ENCODE data around the gene NTHL1. TPM values are rescaled to one million over a fixed set of nuclear protein-coding genes. Genes with fewer than 3 reads are reported as not detected.

NTHL1 gene
- total RNA-seq, 4 donors from 2014 or later = 22.8 to 56.7 (median 28.1) TPM

DNA sequence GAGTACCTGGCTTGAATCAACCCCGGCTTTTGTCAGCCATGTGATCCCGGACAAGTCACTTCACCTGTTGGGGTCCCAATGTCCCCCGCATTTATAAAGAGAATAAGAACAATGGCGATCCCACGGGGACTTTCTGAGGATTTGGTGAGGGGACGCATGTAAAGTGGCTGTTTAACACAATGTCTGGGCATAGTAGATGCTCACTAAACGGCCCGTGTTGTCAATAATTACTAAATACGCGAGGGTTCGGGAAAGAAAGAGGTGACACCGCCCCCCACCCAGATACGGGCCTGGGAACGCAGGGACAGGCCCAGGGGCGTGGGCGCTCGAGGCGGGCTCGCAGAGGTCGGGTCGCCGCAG is 56.1 kb downstream of the NTHL1 start:
- peaks cover 0 to 47% of the 10 kb centered on the region in 2 donors for H3K27me3 ChIP-seq
- TF ChIP-seq, protein P1, sequence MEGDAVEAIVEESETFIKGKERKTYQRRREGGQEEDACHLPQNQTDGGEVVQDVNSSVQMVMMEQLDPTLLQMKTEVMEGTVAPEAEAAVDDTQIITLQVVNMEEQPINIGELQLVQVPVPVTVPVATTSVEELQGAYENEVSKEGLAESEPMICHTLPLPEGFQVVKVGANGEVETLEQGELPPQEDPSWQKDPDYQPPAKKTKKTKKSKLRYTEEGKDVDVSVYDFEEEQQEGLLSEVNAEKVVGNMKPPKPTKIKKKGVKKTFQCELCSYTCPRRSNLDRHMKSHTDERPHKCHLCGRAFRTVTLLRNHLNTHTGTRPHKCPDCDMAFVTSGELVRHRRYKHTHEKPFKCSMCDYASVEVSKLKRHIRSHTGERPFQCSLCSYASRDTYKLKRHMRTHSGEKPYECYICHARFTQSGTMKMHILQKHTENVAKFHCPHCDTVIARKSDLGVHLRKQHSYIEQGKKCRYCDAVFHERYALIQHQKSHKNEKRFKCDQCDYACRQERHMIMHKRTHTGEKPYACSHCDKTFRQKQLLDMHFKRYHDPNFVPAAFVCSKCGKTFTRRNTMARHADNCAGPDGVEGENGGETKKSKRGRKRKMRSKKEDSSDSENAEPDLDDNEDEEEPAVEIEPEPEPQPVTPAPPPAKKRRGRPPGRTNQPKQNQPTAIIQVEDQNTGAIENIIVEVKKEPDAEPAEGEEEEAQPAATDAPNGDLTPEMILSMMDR (IDR thresholded peaks at IDR 0.05) = no peak
- no peak for TF ChIP-seq POLR2A (IDR thresholded peaks at IDR 0.05)
- no peak for TF ChIP-seq EP300 (IDR thresholded peaks at IDR 0.05)
- peaks cover 0 to 36% (median 16%) of the 10 kb centered on the region in 4 donors for H3K4me1 ChIP-seq
- no peak for DNase-seq (ENCODE audit: low spot score in 2 of 2)
- 9 to 25% methylated on average over 11 to 22 of the region's 22 CpGs for WGBS, 2 donors
- peaks cover 0 to 19% (median 0%) of the 10 kb centered on the region in 3 donors for H3K36me3 ChIP-seq
- H3K27ac ChIP-seq = peak overlapping the region in 1 of 4 donors; percentile 60
- no peaks in the 10 kb centered on the region for H3K9me3 ChIP-seq
- H3K4me3 ChIP-seq = peak overlapping the region; percentile 23 to 44 (median 34)

DNA sequence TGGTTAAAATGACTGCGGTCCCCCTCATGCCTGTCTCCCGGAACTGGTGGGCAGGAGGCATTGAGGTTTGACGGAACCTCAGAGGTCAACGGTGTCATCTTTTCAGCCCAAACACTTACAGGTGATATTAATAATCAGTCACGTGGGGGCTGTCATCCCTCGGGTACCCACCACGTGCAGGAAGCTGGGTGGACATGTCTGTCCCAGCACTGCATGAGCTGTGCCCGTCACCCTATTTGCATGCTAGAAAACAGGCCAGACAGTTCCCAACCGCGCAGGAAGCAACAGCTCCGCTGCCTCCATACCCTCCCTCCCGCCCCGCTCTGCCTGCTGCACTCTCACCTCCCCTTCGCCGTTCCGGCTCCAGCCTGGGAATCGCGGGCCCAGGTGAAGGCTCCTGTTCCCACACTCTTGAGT is 56.5 kb downstream of the NTHL1 start:
- Histone ChIP-seq H3K4me1 (peaks cover 0 to 36% (median 16%) of the 10 kb centered on the region in 4 donors), H3K4me3 (peak overlapping the region in 2 of 4 donors; percentile 31 to 44), H3K36me3 (peaks cover 0 to 19% (median 0%) of the 10 kb centered on the region in 3 donors), H3K9me3 (no peaks in the 10 kb centered on the region), H3K27me3 (peaks cover 0 to 47% of the 10 kb centered on the region in 2 donors), H3K27ac (peak overlapping the region in 1 of 4 donors; percentile 60)
- TF ChIP-seq EP300 (IDR thresholded peaks at IDR 0.05) = no peak
- TF ChIP-seq, protein P1 (IDR thresholded peaks at IDR 0.05) = no peak
- WGBS, 2 donors = 6 to 9% methylated on average over 12 to 14 of the region's 18 CpGs
- no peak for DNase-seq (ENCODE audit: low spot score in 2 of 2)

DNA sequence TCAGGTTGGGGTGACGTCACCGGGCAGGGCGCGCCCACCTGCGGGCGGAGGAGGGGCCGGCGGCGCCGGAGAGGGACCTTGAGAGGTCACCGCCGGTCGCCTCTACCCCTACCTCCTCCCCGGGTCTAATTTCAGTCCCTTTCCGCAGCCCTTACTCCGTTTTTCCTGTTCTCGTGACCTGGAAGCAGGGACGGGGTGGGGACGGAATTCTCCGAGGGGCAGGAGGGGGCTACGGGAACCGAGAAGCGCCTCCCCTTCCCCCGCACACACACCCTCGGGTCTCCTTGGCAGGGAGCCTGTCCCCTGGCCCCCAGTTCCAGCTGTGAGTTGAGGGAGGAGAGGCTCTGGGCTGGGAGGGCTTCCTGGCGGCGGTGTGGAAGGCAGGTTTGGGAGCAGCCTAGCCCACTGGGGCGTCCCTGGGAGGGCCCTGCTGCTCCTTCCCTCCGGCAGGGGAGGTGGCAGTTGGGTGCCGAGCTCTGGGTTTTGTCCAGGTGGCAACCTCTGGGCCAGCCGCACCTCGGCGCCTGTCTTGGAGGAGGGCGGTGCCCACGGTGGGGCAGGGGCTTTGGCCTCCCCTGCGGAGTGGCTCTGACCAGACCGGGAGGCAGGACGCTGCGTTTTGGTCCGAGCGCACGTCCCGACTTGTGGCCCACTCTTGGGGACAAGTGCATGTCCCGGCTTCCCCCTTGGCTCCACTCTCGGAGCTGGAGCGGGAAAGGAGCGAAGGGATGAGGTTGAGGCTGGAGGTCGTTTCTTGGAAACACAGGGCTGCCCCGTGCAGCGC is 57.1 kb downstream of the NTHL1 start:
- TF ChIP-seq, protein P1 (IDR thresholded peaks at IDR 0.05) = no peak
- TF ChIP-seq POLR2A (IDR thresholded peaks at IDR 0.05) = no peak
- no peak for TF ChIP-seq EP300 (IDR thresholded peaks at IDR 0.05)
- Histone ChIP-seq H3K27ac (peak overlapping the region in 1 of 4 donors; percentile 55), H3K9me3 (no peaks in the 10 kb centered on the region), H3K36me3 (peaks cover 0 to 22% (median 0%) of the 10 kb centered on the region in 3 donors), H3K4me1 (peaks cover 0 to 39% (median 16%) of the 10 kb centered on the region in 4 donors), H3K4me3 (peak overlapping the region in 2 of 4 donors; percentile 22 to 31), H3K27me3 (peaks cover 0 to 47% of the 10 kb centered on the region in 2 donors)
- WGBS, 2 donors = 3 to 7% methylated on average over 32 to 40 of the region's 50 CpGs
- DNase-seq (ENCODE audit: low spot score in 2 of 2) = no peak

DNA sequence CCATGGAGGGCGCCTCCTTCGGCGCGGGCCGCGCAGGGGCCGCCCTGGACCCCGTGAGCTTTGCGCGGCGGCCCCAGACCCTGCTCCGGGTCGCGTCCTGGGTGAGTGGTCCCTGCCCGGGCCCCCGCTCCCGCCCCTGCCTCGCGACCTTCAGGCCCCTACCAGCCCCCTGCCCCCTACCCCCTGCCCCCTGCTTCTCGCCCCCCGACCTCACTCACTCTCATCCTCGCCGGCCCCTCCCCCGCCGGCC is 57.6 kb downstream of the NTHL1 start:
- Histone ChIP-seq H3K27me3 (peaks cover 0 to 47% of the 10 kb centered on the region in 2 donors), H3K4me3 (peak overlapping the region in 1 of 4 donors; percentile 22), H3K9me3 (no peaks in the 10 kb centered on the region), H3K4me1 (peaks cover 0 to 44% (median 20%) of the 10 kb centered on the region in 4 donors), H3K27ac (no peak overlapping the region), H3K36me3 (peaks cover 0 to 26% (median 0%) of the 10 kb centered on the region in 3 donors)
- no peak for TF ChIP-seq POLR2A (IDR thresholded peaks at IDR 0.05)
- TF ChIP-seq, protein P1 (IDR thresholded peaks at IDR 0.05) = no peak
- TF ChIP-seq EP300 (IDR thresholded peaks at IDR 0.05) = no peak
- DNase-seq (ENCODE audit: low spot score in 2 of 2) = no peak
- WGBS, 2 donors = 0% methylated on average over 4 of the region's 25 CpGs

Small RNAs within 50 kb of the gene (small RNA-seq; reads per million reads assigned to genes)
- gene MIR1225 (3.8 reads per million, percentile 79 among the genes with 10 or more reads in this experiment), gene RN7SL219P (not detected)

Other genes starting within 250 kb of the NTHL1 start
- 100 to 1,000 TPM in 2 of 4 donors, 10 to 100 TPM in 2; 89.2 to 161 (median 100) TPM for gene HAGH, start 221.0 kb downstream of the NTHL1 start, total RNA-seq
- gene FAHD1, start 220.6 kb downstream of the NTHL1 start, total RNA-seq = 10 to 100 TPM; 17.5 to 44.1 (median 33.7) TPM
- gene MEIOB, start 175.7 kb downstream of the NTHL1 start, total RNA-seq = not detected
- not detected for gene HS3ST6, start 129.4 kb downstream of the NTHL1 start, total RNA-seq
- gene MSRB1, start 104.6 kb downstream of the NTHL1 start, total RNA-seq = 10 to 100 TPM; 22.5 to 46.1 (median 30.3) TPM
- not detected for gene RPL3L, start 93.1 kb downstream of the NTHL1 start, total RNA-seq
- 100 to 1,000 TPM in 2 of 4 donors, 10 to 100 TPM in 2; 86.9 to 136 (median 116) TPM for gene NDUFB10, start 88.3 kb downstream of the NTHL1 start, total RNA-seq
- 1,000 to 10,000 TPM; 1,591 to 3,468 (median 1,745) TPM for gene RPS2, start 83.0 kb downstream of the NTHL1 start, total RNA-seq
- gene RNF151, start 81.0 kb downstream of the NTHL1 start, total RNA-seq = not detected
- gene TBL3, start 75.8 kb downstream of the NTHL1 start, total RNA-seq = 10 to 100 TPM; 37.6 to 70.8 (median 46.2) TPM
- 1 to 10 TPM in 1 of 4 donors, not detected in 3; 3.9 TPM for gene NOXO1, start 66.4 kb downstream of the NTHL1 start, total RNA-seq
- 10 to 100 TPM; 13.4 to 20.2 (median 18.1) TPM for gene GFER, start 63.6 kb downstream of the NTHL1 start, total RNA-seq
- 1 to 10 TPM in 1 of 4 donors, not detected in 3; 3.9 TPM for gene SYNGR3, start 57.9 kb downstream of the NTHL1 start, total RNA-seq
- gene ZNF598, start 38.0 kb downstream of the NTHL1 start, total RNA-seq = 10 to 100 TPM; 37.0 to 83.1 (median 49.2) TPM
- 1 to 10 TPM in 2 of 4 donors, not detected in 2; 3.0 to 3.1 TPM for gene NPW, start 28.0 kb downstream of the NTHL1 start, total RNA-seq
- gene NHERF2, start 20.9 kb downstream of the NTHL1 start, total RNA-seq = 10 to 100 TPM; 54.7 to 83.1 (median 64.9) TPM
- 100 to 1,000 TPM in 2 of 4 donors, 10 to 100 TPM in 2; 75.4 to 507 (median 111) TPM for gene TSC2, start 151 bp upstream of the NTHL1 start, total RNA-seq
- gene PKD1, start 88.1 kb upstream of the NTHL1 start, total RNA-seq = 100 to 1,000 TPM; 207 to 542 (median 381) TPM
- not detected for gene RAB26, start 100.8 kb upstream of the NTHL1 start, total RNA-seq
- 10 to 100 TPM; 29.1 to 53.7 (median 38.4) TPM for gene TRAF7, start 107.9 kb upstream of the NTHL1 start, total RNA-seq
- under 1 TPM in 3 of 4 donors, not detected in 1; 0.20 to 0.63 (median 0.30) TPM for gene CASKIN1, start 148.8 kb upstream of the NTHL1 start, total RNA-seq
- gene MLST8, start 157.6 kb upstream of the NTHL1 start, total RNA-seq = 10 to 100 TPM; 28.8 to 73.8 (median 43.8) TPM
- 100 to 1,000 TPM in 1 of 4 donors, 10 to 100 TPM in 3; 19.8 to 203 (median 24.4) TPM for gene BRICD5, start 163.0 kb upstream of the NTHL1 start, total RNA-seq
- gene PGP, start 167.0 kb upstream of the NTHL1 start, total RNA-seq = 10 to 100 TPM; 13.1 to 27.0 (median 23.2) TPM
- 10 to 100 TPM; 30.6 to 60.6 (median 45.2) TPM for gene E4F1, start 175.8 kb upstream of the NTHL1 start, total RNA-seq
- 1 to 10 TPM in 1 of 4 donors, under 1 TPM in 3; 0.39 to 5.4 (median 0.64) TPM for gene DNASE1L2, start 188.6 kb upstream of the NTHL1 start, total RNA-seq
- 10 to 100 TPM; 74.3 to 94.7 (median 81.5) TPM for gene ECI1, start 203.8 kb upstream of the NTHL1 start, total RNA-seq
- gene RNPS1, start 220.3 kb upstream of the NTHL1 start, total RNA-seq = 100 to 1,000 TPM; 101 to 127 (median 114) TPM